ENCODE results near the gene HCST.
"Not testable (repeated sequence)": the region's sequence is repeated elsewhere in the genome, so short reads cannot be mapped to it uniquely, and the experiment has no call there.

The HCST gene

GRCh38 chr19:35882114-35882832 is 20.1 kb upstream of the HCST start:
- DNase-seq: peak; percentile 61 to 84

- no peak for DNase-seq
Observed at GRCh38 chr19:35883882-35884281, 18.4 kb upstream of the HCST start.

GRCh38 chr19:35885225-35885738 is 17.0 kb upstream of the HCST start:
- no peak for DNase-seq

- DNase-seq: no peak
Observed at GRCh38 chr19:35885904-35886303, 16.4 kb upstream of the HCST start.

- DNase-seq: no peak
Observed at GRCh38 chr19:35887197-35887596, 15.1 kb upstream of the HCST start.

- DNase-seq: no peak
Observed at GRCh38 chr19:35888398-35888797, 13.9 kb upstream of the HCST start.

- no peak for DNase-seq
Observed at GRCh38 chr19:35889370-35890112, 12.8 kb upstream of the HCST start.

GRCh38 chr19:35890113-35890650 is 12.1 kb upstream of the HCST start:
- no peak for DNase-seq

GRCh38 chr19:35891819-35892218 is 10.5 kb upstream of the HCST start:
- not testable (repeated sequence) for DNase-seq

- DNase-seq: no peak
Observed at GRCh38 chr19:35894342-35894741, 8.0 kb upstream of the HCST start.

GRCh38 chr19:35895911-35896642 is 6.3 kb upstream of the HCST start:
- no peak for DNase-seq

GRCh38 chr19:35896643-35897040 is 5.7 kb upstream of the HCST start:
- no peak for DNase-seq

- no peak for DNase-seq
Observed at GRCh38 chr19:35897706-35898451, 4.5 kb upstream of the HCST start.

GRCh38 chr19:35898499-35898809 is 3.9 kb upstream of the HCST start:
- DNase-seq: no peak

- peak; percentile 83 to 89 for DNase-seq
Observed at GRCh38 chr19:35899547-35900214, 2.6 kb upstream of the HCST start.

GRCh38 chr19:35901055-35901644 is 1.2 kb upstream of the HCST start:
- DNase-seq: peak in 1 of 2 donors; percentile 36

- no peak for DNase-seq
Observed at GRCh38 chr19:35902870-35903475, 644 bp downstream of the HCST start.

- DNase-seq: peak; percentile 80 to 92
Observed at GRCh38 chr19:35903550-35904179, 1.3 kb downstream of the HCST start.

- DNase-seq: peak; percentile 64 to 66
Observed at GRCh38 chr19:35904311-35905068, 2.2 kb downstream of the HCST start.

GRCh38 chr19:35905178-35905727 is 2.9 kb downstream of the HCST start:
- DNase-seq: no peak

All from inflammatory macrophage treated with lipopolysaccharide for 1 hour (primary cell).